ENCODE results near the gene CLEC4C. TPM values are rescaled to one million over a fixed set of nuclear protein-coding genes. Genes with fewer than 3 reads are reported as not detected.
"Not testable (repeated sequence)": the region's sequence is repeated elsewhere in the genome, so short reads cannot be mapped to it uniquely, and the experiment has no call there.

Gene CLEC4C
- total RNA-seq, 1 donor from 2014 or later: not detected

DNA sequence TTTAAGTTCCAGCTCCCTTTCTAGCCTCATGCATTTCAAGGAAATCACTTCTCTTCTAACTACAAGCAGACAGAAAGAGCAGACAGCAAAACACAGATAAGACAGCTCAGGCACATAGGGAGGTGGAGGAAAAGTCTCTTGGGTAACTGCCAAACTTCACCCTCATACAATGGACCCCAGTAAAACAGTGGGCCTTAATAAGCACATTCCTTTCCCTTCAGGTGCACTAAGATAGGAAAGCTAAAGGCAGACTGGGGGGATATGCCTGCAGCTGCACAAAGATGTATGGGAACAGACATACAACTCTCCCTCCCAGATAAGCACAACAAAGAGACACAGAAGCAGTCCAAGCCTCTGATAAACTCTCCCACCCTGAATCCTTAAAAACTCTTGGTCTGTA is 16.2 kb downstream of the CLEC4C start:
- DNase-seq (ENCODE audit: low spot score); intact Hi-C loops (cut with DNase I): not testable (repeated sequence)

DNA sequence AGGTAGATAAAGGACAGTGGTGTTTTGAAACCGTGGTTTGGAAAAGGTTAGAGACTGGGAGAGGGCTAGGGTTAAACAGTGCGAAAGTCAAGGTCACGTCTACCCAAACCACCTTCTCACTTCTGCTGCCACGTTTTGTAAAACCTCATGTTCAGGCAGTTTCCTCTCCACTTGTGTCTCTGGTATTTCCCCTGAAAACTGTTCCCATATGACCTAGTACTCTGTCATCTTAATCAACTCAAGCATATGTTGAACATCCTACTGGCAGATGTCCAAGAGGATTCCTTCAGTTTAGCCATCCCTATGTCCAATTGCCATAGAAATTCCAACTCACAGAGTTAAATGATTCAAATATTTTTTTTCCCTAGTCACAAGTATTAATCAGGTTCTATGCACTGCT is 17.4 kb downstream of the CLEC4C start:
- DNase-seq (ENCODE audit: low spot score): no peak
- intact Hi-C loops (cut with DNase I): no loop called here

DNA sequence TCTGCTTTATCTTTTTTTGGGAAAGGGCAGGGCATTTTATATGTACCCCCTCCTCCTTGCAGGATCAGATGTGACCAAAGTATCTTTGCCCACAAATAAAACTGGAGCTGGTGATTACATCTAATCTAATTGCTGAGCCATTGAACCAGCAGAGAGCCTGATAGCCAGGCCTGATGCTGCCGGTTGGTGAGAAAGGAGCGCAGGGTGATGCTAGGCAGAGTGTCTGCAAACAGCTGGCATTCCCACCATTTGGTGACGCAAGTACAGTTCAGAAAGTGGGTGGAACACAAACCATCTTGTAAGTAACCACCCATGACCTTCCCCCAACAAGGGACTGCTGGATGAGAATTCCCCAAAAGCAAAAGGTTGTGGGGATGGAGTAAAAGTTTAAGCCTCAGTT is 23.2 kb downstream of the CLEC4C start:
- intact Hi-C loops (cut with DNase I): no loop called here
- DNase-seq (ENCODE audit: low spot score): no peak

DNA sequence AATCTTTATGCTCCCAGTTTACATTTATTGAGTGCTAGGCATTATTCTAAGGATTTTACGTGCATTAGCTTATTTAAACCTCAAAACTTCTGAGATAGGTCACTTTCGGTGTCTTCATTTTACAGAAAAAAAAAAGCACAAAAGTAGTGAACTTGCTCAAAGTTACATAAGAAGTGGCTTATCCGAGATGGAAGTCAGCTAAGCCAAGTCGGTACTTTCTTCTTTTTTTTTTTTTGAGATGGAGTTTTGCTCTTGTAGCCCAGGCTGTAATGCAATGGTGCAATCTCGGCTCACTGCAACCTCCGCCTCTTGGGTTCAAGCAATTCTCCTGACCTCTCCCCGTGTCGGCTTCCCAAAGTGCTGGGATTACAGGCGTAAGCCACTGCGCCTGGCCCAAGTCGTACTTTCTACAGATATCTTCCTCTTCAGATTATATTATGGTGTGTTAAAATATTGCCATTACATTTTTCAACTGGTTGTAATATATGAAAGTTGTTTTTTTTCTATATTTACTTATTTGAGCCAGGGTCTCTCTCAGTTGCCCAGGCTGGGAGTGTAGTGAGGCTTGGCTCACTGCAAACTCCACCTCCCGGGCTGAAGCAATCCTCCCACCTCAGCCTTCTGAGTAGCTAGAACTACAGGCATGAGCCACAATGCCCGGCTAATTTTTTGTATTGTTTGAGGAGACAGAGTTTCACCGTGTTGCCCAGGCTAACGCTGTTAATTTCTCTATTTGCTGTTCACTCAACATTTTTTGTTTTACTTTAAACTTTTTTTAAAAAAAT is 27.0 kb downstream of the CLEC4C start:
- intact Hi-C loops (cut with DNase I): no loop called here
- DNase-seq (ENCODE audit: low spot score): no peak

DNA sequence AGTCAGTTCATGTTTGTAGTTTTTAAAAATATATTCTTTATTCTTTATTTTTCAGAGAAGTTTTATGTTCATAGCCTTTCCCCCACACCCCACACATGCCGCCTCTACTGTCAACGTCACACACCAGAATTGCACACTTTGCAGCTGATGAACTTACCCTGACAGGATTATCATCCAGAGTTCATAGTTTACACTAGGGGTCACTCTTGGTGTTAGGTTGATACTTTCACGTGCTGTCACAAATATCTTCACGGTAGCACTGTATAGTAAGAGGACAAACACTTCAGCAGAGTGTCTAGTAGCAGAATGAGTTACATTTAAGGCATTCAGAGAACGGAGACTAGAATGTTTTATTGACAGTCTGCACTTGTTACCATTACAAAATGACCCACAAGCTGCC is 30.8 kb downstream of the CLEC4C start:
- DNase-seq (ENCODE audit: low spot score): no peak
- intact Hi-C loops (cut with DNase I): no loop called here

DNA sequence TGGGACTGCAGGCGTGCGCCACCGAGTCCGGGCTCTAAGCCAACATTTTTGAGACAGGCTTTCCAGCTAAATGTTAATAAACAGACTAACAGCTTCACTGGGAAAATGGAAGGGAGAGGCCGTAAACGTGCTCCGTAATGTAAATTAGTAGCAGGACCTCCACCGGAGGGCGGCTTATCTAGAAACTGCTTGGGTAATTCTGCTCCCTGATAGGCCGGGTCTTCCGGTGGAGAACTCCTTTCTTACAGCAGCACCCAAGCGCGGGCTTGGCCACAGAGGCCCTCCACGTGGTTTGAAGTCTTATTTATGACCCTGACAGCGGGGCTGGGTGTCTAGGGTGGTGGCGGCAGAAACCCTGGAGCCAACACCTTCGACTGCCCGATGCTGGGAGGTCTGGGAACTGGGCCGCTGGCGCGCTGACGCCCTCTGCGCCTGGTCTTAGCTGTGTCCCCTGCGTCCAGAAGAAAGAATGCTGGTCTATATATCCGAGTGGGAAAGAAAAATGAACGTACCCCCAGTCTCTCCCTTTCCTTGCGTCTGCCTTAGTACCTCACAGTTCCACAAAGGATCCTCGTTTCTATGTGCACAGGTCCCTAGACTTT is 34.2 kb downstream of the CLEC4C start:
- intact Hi-C loops (cut with DNase I): no loop called here

DNA sequence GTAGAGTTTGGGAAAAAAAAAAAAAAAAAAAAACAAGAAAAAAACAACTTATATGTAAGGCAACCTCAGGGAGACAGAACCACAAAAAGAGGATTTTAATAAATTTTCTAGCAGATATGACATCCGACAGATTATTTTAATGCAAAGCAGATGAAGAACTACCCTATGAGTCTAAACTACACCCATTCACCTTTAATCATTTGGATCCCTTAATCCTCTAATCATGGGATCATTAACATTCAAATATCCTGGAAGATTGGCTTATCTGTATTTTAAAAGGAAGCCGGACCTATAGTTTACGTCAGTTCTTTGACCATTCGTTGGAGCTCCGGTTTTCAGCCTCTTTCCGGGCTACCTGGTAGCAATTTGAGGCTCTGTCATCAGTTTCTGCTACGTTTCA is 36.0 kb downstream of the CLEC4C start, which contains the start of gene DPPA3:
Gene DPPA3 (plus strand): TSS at position 301 of the 400 bp plus-strand sequence. CDS start 138 bp downstream, outside the sequence.
- intact Hi-C loops (cut with DNase I): no loop called here
- no peak for DNase-seq (ENCODE audit: low spot score)

More for the DNA sequence above, 34.2 kb downstream of the CLEC4C start:
- no peak for DNase-seq (ENCODE audit: low spot score)

DNA sequence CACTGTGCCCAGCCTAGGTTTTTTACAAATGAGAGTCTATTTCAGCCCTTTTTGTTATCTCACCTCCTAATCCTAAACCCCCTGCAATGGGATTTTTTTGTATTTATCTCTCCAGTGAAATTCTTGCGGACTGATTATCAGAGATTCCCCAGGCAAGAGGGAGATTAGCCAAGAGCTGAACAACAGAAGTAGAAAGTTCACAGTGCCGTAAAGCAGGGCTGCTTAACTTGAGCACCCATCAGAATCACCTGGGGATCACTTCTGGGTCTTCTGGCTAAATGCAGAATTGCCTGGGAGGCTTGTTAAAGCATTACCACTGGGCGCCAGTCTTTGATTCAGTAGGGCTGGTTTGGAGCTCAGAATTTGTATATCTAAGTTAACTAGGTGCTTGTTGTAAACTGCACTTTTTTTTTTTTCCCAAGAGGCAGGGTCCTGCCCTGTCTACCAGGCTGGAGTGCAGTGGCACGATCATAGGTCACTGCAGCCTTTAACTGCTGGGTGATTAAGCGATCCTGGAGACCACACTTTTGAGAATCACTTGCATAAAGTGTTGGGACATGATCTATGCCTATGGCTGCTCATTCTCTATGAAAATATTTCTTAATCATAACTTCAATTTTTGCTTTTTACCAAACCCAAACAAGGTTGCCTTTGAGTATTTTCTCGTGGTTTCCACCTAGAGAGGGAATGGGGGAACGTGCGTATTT is 37.1 kb downstream of the CLEC4C start:
- no peak for DNase-seq (ENCODE audit: low spot score)

DNA sequence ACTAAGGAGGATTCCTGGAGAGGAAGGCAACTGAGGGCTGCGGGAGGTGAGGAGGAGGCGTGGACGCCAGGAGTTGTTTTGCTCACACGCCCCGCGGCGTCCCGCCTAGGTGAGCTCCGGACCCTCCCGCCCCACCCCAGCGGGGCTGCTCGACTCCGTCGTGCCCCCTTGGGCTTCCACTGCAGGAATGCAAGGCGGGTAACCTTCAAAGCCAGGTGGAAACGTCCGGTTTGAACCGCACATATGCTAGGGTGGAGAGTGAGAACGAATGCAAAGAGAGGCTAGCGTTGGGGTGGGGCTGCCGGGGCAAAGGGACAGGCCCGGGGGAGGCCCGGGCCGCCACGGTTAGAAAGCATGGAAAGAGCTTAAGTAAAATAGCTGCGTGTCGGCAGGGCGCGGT is 41.3 kb downstream of the CLEC4C start:
- intact Hi-C loops (cut with DNase I): no loop called here
- no peak for DNase-seq (ENCODE audit: low spot score)

More for the DNA sequence above, 37.1 kb downstream of the CLEC4C start:
- intact Hi-C loops (cut with DNase I): no loop called here

DNA sequence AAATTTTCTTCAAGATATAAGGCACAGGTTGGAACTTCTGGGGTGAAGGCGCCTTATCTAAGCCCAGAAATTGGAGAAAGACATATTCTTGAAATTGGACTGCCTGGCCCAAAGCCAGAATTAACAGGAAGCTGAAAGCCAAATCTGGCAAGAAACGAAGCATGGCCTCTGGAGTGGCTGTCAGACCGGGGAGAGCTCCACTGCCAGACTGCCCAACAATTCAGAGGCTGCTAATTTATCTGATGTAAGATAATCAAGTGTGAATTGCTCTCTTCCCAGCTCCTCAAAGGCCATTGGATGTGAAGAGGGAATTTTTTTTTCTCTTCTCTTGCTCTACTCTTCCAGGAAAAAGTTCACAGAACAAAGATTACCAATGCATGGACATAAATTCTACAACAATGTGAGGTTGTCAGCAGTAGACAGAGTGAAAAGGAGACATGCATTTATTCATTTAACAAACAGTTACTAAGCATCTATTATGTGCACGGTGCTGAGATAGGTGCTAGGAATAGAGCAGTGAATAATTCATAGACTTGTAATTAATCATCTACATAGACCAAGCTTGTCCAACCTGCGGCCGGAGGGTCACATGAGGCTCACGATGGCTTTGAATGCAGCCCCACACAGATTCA is 51.5 kb downstream of the CLEC4C start, which contains the start of gene GDF3:
Gene GDF3 (minus strand): TSS at position 210 of the 632 bp plus-strand sequence. CDS start 47 bp downstream, at position 163.
- intact Hi-C loops (cut with DNase I): no loop called here
- DNase-seq (ENCODE audit: low spot score): no peak

DNA sequence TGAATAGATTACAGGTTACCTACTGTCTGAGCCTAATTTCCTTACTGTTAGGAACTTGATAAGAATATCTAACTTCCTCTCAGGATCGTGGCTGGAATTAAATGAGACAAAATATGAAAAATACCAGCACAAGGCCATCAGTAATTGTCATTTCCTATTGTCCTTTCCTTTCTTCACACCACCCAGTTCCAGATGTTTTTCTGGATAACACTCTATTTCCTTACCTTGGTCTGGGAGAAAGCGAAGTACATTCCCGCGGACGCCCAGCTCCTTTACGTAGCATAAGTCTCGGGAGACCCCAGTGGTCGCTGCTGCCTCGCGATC is 52.0 kb downstream of the CLEC4C start:
- intact Hi-C loops (cut with DNase I): no loop called here
- no peak for DNase-seq (ENCODE audit: low spot score)

DNA sequence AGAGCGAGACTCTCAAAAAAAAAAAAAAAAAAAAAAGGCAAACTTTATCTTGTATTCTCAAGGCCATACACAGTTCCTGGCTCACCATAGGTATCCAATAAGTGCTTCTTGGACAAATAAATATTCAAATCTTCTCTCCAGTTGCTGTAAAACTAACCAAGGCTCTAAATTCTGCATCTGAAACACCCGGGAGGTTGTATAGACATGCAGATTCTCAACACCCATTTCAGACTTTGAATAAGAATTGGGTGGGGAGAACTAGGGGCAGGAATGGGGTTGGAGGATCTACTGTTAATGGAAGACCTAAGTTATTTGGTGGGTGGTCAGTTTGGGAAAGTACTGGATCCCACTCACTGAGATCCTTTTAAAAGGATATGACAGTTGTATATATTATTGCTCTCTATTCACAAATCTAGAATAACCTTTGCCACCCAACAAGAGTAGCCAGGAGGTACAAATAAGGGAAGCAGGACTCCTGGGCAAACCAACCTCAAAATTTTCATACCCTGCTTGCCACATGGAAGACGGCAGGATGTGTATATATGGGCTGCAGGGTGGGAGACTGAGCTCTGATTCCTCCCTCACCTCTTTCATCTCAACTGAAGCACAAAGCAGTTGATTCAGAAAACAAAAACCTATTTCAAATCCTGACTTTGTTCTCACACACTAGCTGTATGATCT is 52.5 kb downstream of the CLEC4C start:
- intact Hi-C loops (cut with DNase I): no loop called here
- DNase-seq (ENCODE audit: low spot score): no peak

DNA sequence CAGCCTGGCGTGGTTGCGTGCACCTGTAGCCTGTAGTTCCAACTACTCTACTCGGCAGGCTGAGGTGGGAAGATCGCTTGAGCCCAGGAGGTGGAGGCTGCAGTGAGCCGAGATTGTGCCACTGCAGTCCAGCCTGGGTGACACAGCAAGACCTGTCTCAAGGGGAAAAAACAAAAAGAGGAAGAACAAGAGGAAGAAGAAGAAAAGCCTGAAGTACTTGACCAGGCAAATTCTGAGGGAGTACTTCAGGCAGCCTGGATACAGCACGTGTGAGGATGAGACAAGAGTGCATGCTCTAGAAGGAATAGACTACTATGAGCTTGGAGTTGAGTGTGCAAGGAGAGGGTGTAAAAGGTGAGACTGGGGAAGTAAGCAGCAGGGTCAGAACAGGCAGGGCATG is 53.4 kb downstream of the CLEC4C start:
- no peak for DNase-seq (ENCODE audit: low spot score)
- intact Hi-C loops (cut with DNase I): no loop called here

DNA sequence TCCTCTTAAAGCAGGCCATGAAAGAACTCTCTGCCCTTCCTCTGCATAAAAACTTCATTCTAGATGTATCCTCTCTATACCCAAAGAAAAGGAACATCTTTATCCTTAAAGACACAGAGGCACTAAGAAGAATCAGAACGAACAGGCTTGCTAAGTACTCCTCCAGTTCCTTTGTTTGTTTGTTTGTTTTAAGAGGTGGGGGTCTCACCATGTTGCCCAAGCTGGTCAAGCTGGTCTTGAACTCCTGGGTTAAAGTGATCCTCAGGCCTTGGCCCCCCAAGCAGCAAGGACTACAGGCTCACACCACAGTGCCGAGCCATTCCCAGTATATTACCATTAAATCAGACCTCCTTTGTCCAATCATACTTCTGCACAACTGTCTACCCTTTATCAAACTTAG is 65.6 kb downstream of the CLEC4C start:
- DNase-seq (ENCODE audit: low spot score): no peak
- intact Hi-C loops (cut with DNase I): no loop called here

Other genes with a start within 250 kb of the CLEC4C start
- 20.6 TPM for gene CD163, start 243.6 kb downstream of the CLEC4C start, total RNA-seq
- not detected for gene APOBEC1, start 81.5 kb downstream of the CLEC4C start, total RNA-seq
- 0.46 TPM for gene GDF3, start 51.6 kb downstream of the CLEC4C start, total RNA-seq
- not detected for gene DPPA3, start 35.9 kb downstream of the CLEC4C start, total RNA-seq
- not detected for gene NANOGNB, start 17.8 kb upstream of the CLEC4C start, total RNA-seq
- not detected for gene NANOG, start 42.0 kb upstream of the CLEC4C start, total RNA-seq
- 0.51 TPM for gene SLC2A14, start 125.5 kb upstream of the CLEC4C start, total RNA-seq
- 23.5 TPM for gene SLC2A3, start 188.8 kb upstream of the CLEC4C start, total RNA-seq